Mesendoderm (in vitro differentiated cells): ENCODE data around the gene NOXA1.

Source experiments
- DNase-seq: peaks from one replicate; pipeline ENCODE4 v3.0.0; 2013
- H2AK5ac ChIP-seq: 2 replicates; pipeline ENCODE4 v1.6.1; 2013; ENCODE audit warnings: low read length, inconsistent platforms
- H2BK120ac ChIP-seq: 2 replicates; pipeline ENCODE4 v1.6.1; 2013; ENCODE audit warnings: low read depth, mild to moderate bottlenecking, low read length, moderate library complexity, mixed read lengths
- H2BK15ac ChIP-seq: replicated peaks from 2 replicates; pipeline ENCODE4 v1.6.1; 2013; ENCODE audit warnings: low read depth, mild to moderate bottlenecking, moderate library complexity
- H2BK5ac ChIP-seq: 2 replicates; pipeline ENCODE4 v1.6.1; 2013; ENCODE audit warnings: low read length, inconsistent platforms
- H3K18ac ChIP-seq: 2 replicates; pipeline ENCODE4 v1.6.1; 2013; ENCODE audit warnings: mild to moderate bottlenecking, low read length, mixed read lengths
- H3K23ac ChIP-seq: one replicate; pipeline ENCODE4 v1.6.1; 2013; ENCODE audit warnings: low read length
- H3K27ac ChIP-seq: 2 replicates; pipeline ENCODE4 v1.5.1; 2013; ENCODE audit warnings: low read depth, mild to moderate bottlenecking, inconsistent platforms, low read length, moderate library complexity
- H3K27me3 ChIP-seq: 2 replicates; pipeline ENCODE4 v1.6.1; 2013; ENCODE audit warnings: low read length, control low read depth, mild to moderate bottlenecking, inconsistent platforms; ENCODE audit not compliant: insufficient read depth, poor library complexity
- H3K36me3 ChIP-seq: 2 replicates; pipeline ENCODE4 v1.6.1; 2013; ENCODE audit warnings: low read length, inconsistent platforms; ENCODE audit not compliant: control insufficient read depth, insufficient read depth
- H3K4ac ChIP-seq: one replicate; pipeline ENCODE4 v1.6.1; 2013; ENCODE audit warnings: low read depth, mild to moderate bottlenecking, low read length, moderate library complexity
- H3K4me1 ChIP-seq: 2 replicates; pipeline ENCODE4 v1.6.1; 2013; ENCODE audit warnings: low read depth, low read length, inconsistent platforms; ENCODE audit not compliant: control insufficient read depth
- H3K4me2 ChIP-seq: 2 replicates; pipeline ENCODE4 v1.6.1; 2013; ENCODE audit warnings: low read length
- H3K4me3 ChIP-seq: 2 replicates; pipeline ENCODE4 v1.5.1; 2013; ENCODE audit warnings: mild to moderate bottlenecking, low read length
- H3K56ac ChIP-seq: one replicate; pipeline ENCODE4 v1.6.1; 2013; ENCODE audit warnings: low read length
- H3K79me1 ChIP-seq: 2 replicates; pipeline ENCODE4 v1.6.1; 2013; ENCODE audit warnings: low read length, inconsistent platforms
- H3K79me2 ChIP-seq: 2 replicates; pipeline ENCODE4 v1.6.1; 2013; ENCODE audit warnings: mild to moderate bottlenecking, low read length; ENCODE audit not compliant: control insufficient read depth, insufficient read depth
- H3K9ac ChIP-seq: 2 replicates; pipeline ENCODE4 v1.6.1; 2013; ENCODE audit warnings: low read length, inconsistent platforms
- H4K5ac ChIP-seq: one replicate; pipeline ENCODE4 v1.6.1; 2013; ENCODE audit warnings: low read length
- H4K8ac ChIP-seq: one replicate; pipeline ENCODE4 v1.6.1; 2013; ENCODE audit warnings: low read depth, mild to moderate bottlenecking, control low read depth, low read length, moderate library complexity
- WGBS: extraction: QIAGEN DNeasy Blood & Tissue Kit; methylation state at CpG from one replicate; pipeline ENCODE4 v1.1.7; 2013; ENCODE audit warnings: low lambda C conversion rate, missing lambda C conversion rate; ENCODE audit not compliant: insufficient coverage; ENCODE audit errors: extremely low coverage; 5-methylcytosine and 5-hydroxymethylcytosine counted together

The NOXA1 gene

GRCh38 chr9:137391411-137391754 lies 31.8 kb upstream of the NOXA1 start:
- Histone ChIP-seq H2BK5ac (no peak overlapping the region), H3K4me2 (no peak overlapping the region), H4K5ac (no peak overlapping the region), H3K79me1 (no peaks in the 10 kb centered on the region), H3K18ac (no peak overlapping the region), H2BK120ac (no peak overlapping the region), H2BK15ac (no peak overlapping the region), H3K36me3 (no peaks in the 10 kb centered on the region), H2AK5ac (no peak overlapping the region), H3K27ac (no peak overlapping the region), H3K4ac (no peak overlapping the region), H3K23ac (no peak overlapping the region), H4K8ac (no peak overlapping the region), H3K4me1 (no peaks in the 10 kb centered on the region), H3K9ac (no peak overlapping the region), H3K79me2 (no peaks in the 10 kb centered on the region), H3K4me3 (no peak overlapping the region), H3K56ac (no peak overlapping the region), H3K27me3 (no peaks in the 10 kb centered on the region)
- no peak for DNase-seq
- WGBS, result no CpG with 5 or more reads among the region's 22 CpGs

- Histone ChIP-seq H3K79me1 (no peaks in the 10 kb centered on the region), H3K27me3 (no peaks in the 10 kb centered on the region), H2BK120ac (no peak overlapping the region), H3K4me3 (no peak overlapping the region), H2AK5ac (no peak overlapping the region), H3K79me2 (no peaks in the 10 kb centered on the region), H2BK15ac (no peak overlapping the region), H4K8ac (no peak overlapping the region), H3K27ac (no peak overlapping the region), H3K4me2 (no peak overlapping the region), H3K36me3 (no peaks in the 10 kb centered on the region), H3K56ac (no peak overlapping the region), H4K5ac (no peak overlapping the region), H3K4me1 (no peaks in the 10 kb centered on the region), H3K18ac (no peak overlapping the region), H3K9ac (no peak overlapping the region), H3K4ac (no peak overlapping the region), H3K23ac (no peak overlapping the region), H2BK5ac (no peak overlapping the region)
- no peak for DNase-seq
- no CpG with 5 or more reads among the region's 23 CpGs for WGBS
Measured at GRCh38 chr9:137392232-137393007, 30.8 kb upstream of the NOXA1 start.

GRCh38 chr9:137393176-137394150 lies 29.7 kb upstream of the NOXA1 start:
- Histone ChIP-seq H3K27me3 (no peaks in the 10 kb centered on the region), H4K8ac (no peak overlapping the region), H3K4me2 (no peak overlapping the region), H2BK120ac (no peak overlapping the region), H2BK5ac (no peak overlapping the region), H3K79me1 (no peaks in the 10 kb centered on the region), H3K79me2 (no peaks in the 10 kb centered on the region), H3K27ac (no peak overlapping the region), H4K5ac (no peak overlapping the region), H2AK5ac (no peak overlapping the region), H3K4ac (no peak overlapping the region), H3K56ac (no peak overlapping the region), H2BK15ac (no peak overlapping the region), H3K4me3 (no peak overlapping the region), H3K23ac (no peak overlapping the region), H3K36me3 (no peaks in the 10 kb centered on the region), H3K18ac (no peak overlapping the region), H3K9ac (no peak overlapping the region), H3K4me1 (no peaks in the 10 kb centered on the region)
- DNase-seq, result no peak
- WGBS, result no CpG with 5 or more reads among the region's 28 CpGs

GRCh38 chr9:137394866-137395665 lies 28.1 kb upstream of the NOXA1 start:
- Histone ChIP-seq H3K27ac (no peak overlapping the region), H2BK15ac (no peak overlapping the region), H3K4me3 (no peak overlapping the region), H3K79me1 (no peaks in the 10 kb centered on the region), H3K18ac (no peak overlapping the region), H3K56ac (no peak overlapping the region), H3K23ac (no peak overlapping the region), H3K4me2 (no peak overlapping the region), H4K8ac (no peak overlapping the region), H3K79me2 (no peaks in the 10 kb centered on the region), H4K5ac (no peak overlapping the region), H3K4me1 (no peaks in the 10 kb centered on the region), H3K4ac (no peak overlapping the region), H2BK120ac (no peak overlapping the region), H2AK5ac (no peak overlapping the region), H3K9ac (no peak overlapping the region), H3K36me3 (no peaks in the 10 kb centered on the region), H3K27me3 (no peaks in the 10 kb centered on the region), H2BK5ac (no peak overlapping the region)
- DNase-seq, result no peak
- WGBS, result no CpG with 5 or more reads among the region's 36 CpGs

GRCh38 chr9:137395666-137396010 lies 27.6 kb upstream of the NOXA1 start:
- H4K5ac ChIP-seq, result no peak overlapping the region
- no peaks in the 10 kb centered on the region for H3K27me3 ChIP-seq
- no CpG with 5 or more reads among the region's 11 CpGs for WGBS
- DNase-seq, result no peak
- H3K18ac ChIP-seq, result no peak overlapping the region
- H3K23ac ChIP-seq, result no peak overlapping the region
- H3K56ac ChIP-seq, result no peak overlapping the region
- no peak overlapping the region for H3K9ac ChIP-seq
- H3K79me1 ChIP-seq, result no peaks in the 10 kb centered on the region
- H3K4ac ChIP-seq, result no peak overlapping the region
- no peak overlapping the region for H2BK15ac ChIP-seq
- no peaks in the 10 kb centered on the region for H3K36me3 ChIP-seq
- no peak overlapping the region for H2BK5ac ChIP-seq
- no peak overlapping the region for H4K8ac ChIP-seq
- H3K4me1 ChIP-seq, result no peaks in the 10 kb centered on the region
- H3K4me3 ChIP-seq, result no peak overlapping the region
- H2BK120ac ChIP-seq, result no peak overlapping the region
- H3K27ac ChIP-seq, result no peak overlapping the region
- no peak overlapping the region for H3K4me2 ChIP-seq
- no peak overlapping the region for H2AK5ac ChIP-seq
- no peaks in the 10 kb centered on the region for H3K79me2 ChIP-seq
